ENCODE data around the gene TNIK. TPM values are rescaled to one million over a fixed set of nuclear protein-coding genes. Genes with fewer than 3 reads are reported as not detected.

The TNIK gene
- total RNA-seq (2014; rRNA removed; shearing (Covaris generic)), result 7.0 and 8.7 TPM in 2 replicates

DNA sequence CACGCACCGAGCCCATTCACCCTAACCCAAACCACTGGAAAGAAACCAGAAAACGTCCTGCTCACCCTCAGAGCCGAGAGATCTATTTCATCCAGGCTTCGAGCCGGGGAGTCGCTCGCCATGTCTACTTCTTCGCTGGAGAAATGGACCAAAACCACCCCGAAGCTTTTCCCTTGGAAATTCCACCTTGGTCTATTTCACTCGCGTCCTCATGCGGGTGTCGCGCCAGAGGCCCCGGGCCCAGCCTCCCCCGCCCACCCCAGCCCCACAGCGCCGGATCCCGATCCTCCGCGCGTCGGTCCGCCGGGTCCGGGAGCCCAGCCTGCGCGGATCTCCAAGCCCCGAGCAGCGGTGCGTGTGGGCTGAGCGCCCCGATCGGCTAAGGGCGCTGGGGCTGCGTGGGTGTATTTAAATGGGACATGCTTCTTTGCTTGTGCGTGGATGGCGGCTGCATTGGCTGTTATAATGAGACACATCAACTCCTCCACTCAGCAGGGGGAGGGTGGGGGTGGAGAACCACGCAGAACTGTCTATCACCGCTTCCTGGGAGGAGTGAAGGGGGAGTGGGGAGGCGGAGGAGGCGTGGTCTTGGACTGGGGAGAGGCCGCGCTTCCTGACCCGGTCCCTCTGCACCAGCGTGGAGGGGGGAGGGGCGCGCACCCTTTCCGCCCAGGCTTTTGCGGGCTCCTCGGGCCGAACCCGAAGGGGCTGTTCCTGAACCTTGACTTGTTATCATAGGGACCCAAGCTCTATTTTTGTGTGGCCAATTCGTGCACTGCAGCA, at the start of gene TNIK:
TNIK (minus strand) TSS at position 464 of the 783 bp plus-strand sequence; CDS start at position 122, 342 bp downstream.
- DNase-seq (ENCODE audit: low read depth), result peak; percentile 95

- no peak for DNase-seq (ENCODE audit: low read depth)
Observed at GRCh38 chr3:171508676-171509075, 48.5 kb upstream of the TNIK start.

- no peak for DNase-seq (ENCODE audit: low read depth)
Observed at GRCh38 chr3:171508206-171508605, 48.0 kb upstream of the TNIK start.

- DNase-seq (ENCODE audit: low read depth), result no peak
Observed at GRCh38 chr3:171506743-171507319, 46.6 kb upstream of the TNIK start.

GRCh38 chr3:171505822-171506333, 45.7 kb upstream of the TNIK start:
- DNase-seq (ENCODE audit: low read depth), result no peak

DNA sequence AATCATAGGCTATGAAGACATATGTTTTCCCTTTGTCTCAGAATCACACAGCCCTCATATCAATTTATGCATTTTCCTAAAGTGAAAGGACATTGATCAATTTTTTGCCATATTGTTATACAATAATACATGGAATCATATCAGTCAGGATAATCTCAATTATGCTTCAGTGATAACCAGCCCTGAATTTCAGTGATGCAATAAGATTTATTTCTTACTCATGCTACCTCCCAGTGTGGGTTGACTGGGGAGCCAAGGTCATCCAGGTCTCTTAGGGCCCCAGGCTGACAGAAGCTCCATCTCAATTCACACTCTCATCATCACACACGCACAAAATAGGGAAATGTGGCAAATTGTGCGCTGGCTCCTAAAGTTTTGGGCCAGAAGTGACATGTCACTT, 44.2 kb upstream of the TNIK start:
- DNase-seq (ENCODE audit: low read depth), result no peak

DNA sequence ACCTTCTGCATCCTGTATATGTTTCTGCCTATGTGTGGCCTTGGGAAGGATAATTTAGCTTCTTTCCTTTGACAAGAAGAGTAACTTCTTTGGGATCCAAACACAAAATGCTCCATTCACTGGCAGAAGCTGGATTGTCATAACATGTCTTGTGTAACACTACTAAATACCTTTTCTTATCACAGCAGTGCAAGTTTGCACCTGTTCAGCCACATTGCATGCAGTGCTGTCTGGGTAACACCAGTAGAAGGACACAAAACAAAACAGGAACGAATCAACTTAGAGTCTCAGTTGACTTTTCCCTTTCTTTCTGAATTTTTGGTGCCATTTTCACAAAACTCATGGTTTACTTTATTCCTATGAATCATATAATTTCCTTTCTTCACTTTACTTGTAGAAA, 43.6 kb upstream of the TNIK start:
- DNase-seq (ENCODE audit: low read depth), result no peak

DNA sequence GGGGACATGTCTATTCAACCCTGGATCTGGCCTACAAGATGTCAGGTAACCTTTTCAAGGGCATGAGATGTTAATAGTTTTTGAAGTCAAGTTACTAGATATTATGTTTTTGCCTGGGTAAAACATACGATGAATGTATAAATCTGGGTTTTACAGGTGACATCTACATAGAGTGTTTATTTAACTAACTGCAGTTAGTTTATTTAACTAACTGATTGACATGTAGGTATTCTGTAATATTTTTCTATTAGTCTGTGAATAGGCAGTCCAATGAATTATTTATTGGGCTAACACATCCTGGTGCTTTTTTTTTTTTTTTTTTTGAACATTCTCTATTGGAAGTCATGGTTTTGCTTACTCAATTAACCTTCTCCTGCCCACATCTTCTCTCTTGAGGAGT, 38.7 kb upstream of the TNIK start:
- DNase-seq (ENCODE audit: low read depth), result no peak

- no peak for DNase-seq (ENCODE audit: low read depth)
Observed at GRCh38 chr3:171497468-171497867, 37.3 kb upstream of the TNIK start.

- no peak for DNase-seq (ENCODE audit: low read depth)
Observed at GRCh38 chr3:171495413-171495812, 35.2 kb upstream of the TNIK start.

GRCh38 chr3:171494457-171495109, 34.4 kb upstream of the TNIK start:
- DNase-seq (ENCODE audit: low read depth), result no peak

DNA sequence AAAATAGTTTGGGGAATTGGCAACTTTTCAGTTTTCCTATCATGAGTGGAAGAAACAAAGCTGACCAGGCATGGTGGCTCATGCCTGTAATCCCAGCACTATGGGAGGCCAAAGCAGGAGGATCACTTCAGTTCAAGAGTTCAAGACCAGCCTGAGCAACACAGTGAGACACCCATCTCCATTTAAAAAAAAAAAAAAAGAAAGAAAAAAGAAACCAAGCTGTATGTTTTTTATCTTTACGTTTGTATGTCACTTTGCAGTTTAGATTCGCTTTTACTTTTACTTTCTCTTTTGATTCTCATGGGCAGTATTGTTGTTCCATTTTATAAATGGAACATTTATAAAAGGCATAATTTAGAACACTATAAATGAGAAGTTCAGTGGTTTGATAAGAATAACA, 31.2 kb upstream of the TNIK start:
- no peak for DNase-seq (ENCODE audit: low read depth)

- DNase-seq (ENCODE audit: low read depth), result no peak
Observed at GRCh38 chr3:171490901-171491300, 30.7 kb upstream of the TNIK start.

DNA sequence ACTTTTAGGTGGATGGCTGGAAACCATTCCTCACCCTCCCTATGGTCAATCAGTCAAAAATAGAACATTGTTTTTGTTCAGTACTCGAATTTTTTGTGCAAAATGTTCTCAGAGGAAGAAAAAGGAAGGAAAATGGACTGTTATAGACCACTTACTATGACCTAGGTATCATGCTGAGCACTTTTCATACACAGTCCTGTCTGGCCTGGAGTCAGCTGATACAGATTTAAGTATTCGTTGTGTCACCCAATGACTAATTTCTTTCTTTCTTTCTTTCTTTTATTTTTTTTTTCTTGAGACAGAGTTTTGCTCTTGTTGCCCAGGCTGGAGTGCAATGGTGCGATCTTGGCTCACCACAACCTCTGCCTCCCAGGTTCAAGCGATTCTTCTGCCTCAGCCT, 29.1 kb upstream of the TNIK start:
- no peak for DNase-seq (ENCODE audit: low read depth)

DNA sequence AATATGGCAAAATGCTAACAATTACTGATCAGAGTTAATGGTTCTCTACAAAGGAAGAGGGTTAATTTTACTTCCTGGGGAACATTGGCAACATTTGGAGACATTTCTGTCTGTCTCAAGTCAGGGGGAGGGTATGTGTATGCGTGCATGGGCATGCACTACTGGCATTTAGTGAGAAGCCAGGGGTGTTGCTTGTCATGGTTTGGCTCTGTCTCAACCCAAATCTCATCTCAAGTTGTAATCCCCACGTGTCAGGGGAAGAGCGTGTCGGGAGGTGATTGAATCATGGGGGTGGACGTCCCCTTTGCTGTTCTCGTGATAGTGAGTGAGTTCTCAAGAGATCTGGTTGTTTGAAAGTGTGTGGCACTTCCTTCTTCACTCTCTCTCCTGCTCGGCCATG, 28.3 kb upstream of the TNIK start:
- no peak for DNase-seq (ENCODE audit: low read depth)

GRCh38 chr3:171487382-171487781, 27.2 kb upstream of the TNIK start:
- DNase-seq (ENCODE audit: low read depth), result no peak

DNA sequence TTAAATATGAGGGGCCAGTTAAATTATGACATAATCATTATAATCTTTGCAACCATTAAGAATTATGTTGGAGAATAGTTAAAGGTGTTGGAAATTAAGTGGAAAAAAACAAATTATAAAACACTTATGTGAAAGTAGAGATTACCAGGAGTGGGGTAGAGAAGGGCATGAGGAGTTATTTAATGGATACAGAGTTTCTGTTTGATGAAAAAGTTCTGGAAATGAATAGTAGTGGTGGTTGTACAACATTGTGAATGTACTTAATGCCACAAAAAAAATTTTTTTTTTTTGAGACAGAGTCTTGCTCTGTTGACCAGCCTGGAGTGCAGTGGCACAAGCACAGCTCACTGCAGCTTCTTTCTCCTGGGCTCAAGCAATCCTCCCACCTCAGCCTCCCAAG, 25.1 kb upstream of the TNIK start:
- no peak for DNase-seq (ENCODE audit: low read depth)

GRCh38 chr3:171481011-171481410, 20.8 kb upstream of the TNIK start:
- no peak for DNase-seq (ENCODE audit: low read depth)

DNA sequence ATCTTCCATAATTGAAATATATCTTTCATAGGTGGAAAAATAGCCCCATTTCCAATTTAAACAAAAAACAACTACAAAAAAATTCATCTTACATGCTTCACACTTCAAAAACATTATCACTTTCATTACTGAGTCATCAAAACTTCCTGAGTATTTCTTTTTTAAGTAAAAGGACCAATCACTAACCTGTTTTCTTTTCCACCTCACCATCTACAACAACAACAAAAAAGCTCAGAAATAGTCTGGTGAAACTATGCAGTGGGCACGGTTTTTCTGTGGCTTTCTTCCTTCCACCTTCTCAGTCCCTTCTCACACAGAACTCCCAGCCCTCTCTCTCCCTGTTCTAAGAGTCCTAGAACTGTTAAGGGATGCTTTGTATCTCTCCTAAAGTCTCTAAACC, 20.3 kb upstream of the TNIK start:
- DNase-seq (ENCODE audit: low read depth), result no peak

GRCh38 chr3:171476532-171477102, 16.4 kb upstream of the TNIK start:
- no peak for DNase-seq (ENCODE audit: low read depth)

GRCh38 chr3:171472552-171472951, 12.3 kb upstream of the TNIK start:
- DNase-seq (ENCODE audit: low read depth), result no peak

DNA sequence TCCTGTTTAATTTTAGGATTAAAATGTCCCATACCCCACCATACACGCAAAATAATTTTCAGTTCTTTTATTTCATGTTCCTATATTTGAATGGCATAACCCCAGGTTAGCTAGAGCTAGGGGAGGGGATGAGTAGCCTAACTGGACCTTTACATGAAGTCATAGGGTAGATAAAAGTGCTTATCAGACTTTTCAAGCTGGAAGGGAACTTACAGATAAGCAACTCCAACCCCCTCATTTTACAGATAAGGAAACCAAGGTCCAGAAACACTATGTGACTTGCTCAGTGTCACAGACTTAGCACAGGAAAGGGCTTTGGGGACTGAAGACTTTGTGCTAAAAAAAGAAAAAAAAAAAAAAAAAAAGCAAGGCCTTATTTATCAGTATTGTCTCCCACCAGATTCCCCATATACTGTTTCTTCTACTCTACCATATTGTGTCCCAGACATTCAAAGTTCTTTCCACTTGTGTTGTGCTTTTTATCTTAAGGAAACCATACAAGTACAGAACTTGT, 10.6 kb upstream of the TNIK start:
- DNase-seq (ENCODE audit: low read depth), result no peak

Measured in Daoy (cell line).